ENCODE measurements around the gene GULP1. TPM values are rescaled to one million over a fixed set of nuclear protein-coding genes. Genes with fewer than 3 reads are reported as not detected.

GULP1 gene
- total RNA-seq = 119 TPM
- 36.2 TPM for polyA plus RNA-seq

- DNase-seq (ENCODE audit: extremely low spot score) = peak; percentile 69
- H3K36me3 ChIP-seq (ENCODE audit: insufficient read depth) = no peaks in the 10 kb centered on the region
- H3K27ac ChIP-seq (ENCODE audit: low read depth) = peak within 1 kb of the TSS; percentile 95
- no peaks in the 10 kb centered on the region for H3K4me1 ChIP-seq (ENCODE audit: insufficient read depth)
- H3K4me3 ChIP-seq (ENCODE audit: low read depth, low read length) = peak within 1 kb of the TSS; percentile 77
- under 1% methylated on average over 61 of the region's 61 CpGs for WGBS
Observed at GRCh38 chr2:188291617-188292347, at the start of gene GULP1. Gene GULP1, plus strand, starts transcription at chr2:188291874. Its CDS starts 185,829 bp downstream, at chr2:188477703.

GRCh38 chr2:188243381-188243780, 48.3 kb upstream of the GULP1 start:
- no peak overlapping the region for H3K27ac ChIP-seq (ENCODE audit: low read depth)
- no peak overlapping the region for H3K4me3 ChIP-seq (ENCODE audit: low read depth, low read length)
- DNase-seq (ENCODE audit: extremely low spot score) = no peak
- H3K4me1 ChIP-seq (ENCODE audit: insufficient read depth) = no peaks in the 10 kb centered on the region
- no peaks in the 10 kb centered on the region for H3K36me3 ChIP-seq (ENCODE audit: insufficient read depth)
- WGBS = 88% methylated on average over 1 of the region's 1 CpG

- DNase-seq (ENCODE audit: extremely low spot score) = no peak
- no peak overlapping the region for H3K27ac ChIP-seq (ENCODE audit: low read depth)
- 86% methylated on average over 3 of the region's 3 CpGs for WGBS
- H3K4me3 ChIP-seq (ENCODE audit: low read depth, low read length) = no peak overlapping the region
- H3K4me1 ChIP-seq (ENCODE audit: insufficient read depth) = no peaks in the 10 kb centered on the region
- no peaks in the 10 kb centered on the region for H3K36me3 ChIP-seq (ENCODE audit: insufficient read depth)
Observed at GRCh38 chr2:188244383-188244782, 47.3 kb upstream of the GULP1 start.

GRCh38 chr2:188245230-188245629, 46.4 kb upstream of the GULP1 start:
- DNase-seq (ENCODE audit: extremely low spot score) = no peak
- Histone ChIP-seq H3K4me1 (ENCODE audit: insufficient read depth) (no peaks in the 10 kb centered on the region), H3K4me3 (ENCODE audit: low read depth, low read length) (no peak overlapping the region), H3K36me3 (ENCODE audit: insufficient read depth) (no peaks in the 10 kb centered on the region), H3K27ac (ENCODE audit: low read depth) (no peak overlapping the region)
- 96% methylated on average over 5 of the region's 5 CpGs for WGBS

GRCh38 chr2:188248513-188248912, 43.2 kb upstream of the GULP1 start:
- DNase-seq (ENCODE audit: extremely low spot score) = no peak
- Histone ChIP-seq H3K4me3 (ENCODE audit: low read depth, low read length) (no peak overlapping the region), H3K27ac (ENCODE audit: low read depth) (no peak overlapping the region), H3K36me3 (ENCODE audit: insufficient read depth) (no peaks in the 10 kb centered on the region), H3K4me1 (ENCODE audit: insufficient read depth) (no peaks in the 10 kb centered on the region)
- WGBS = 87% methylated on average over 2 of the region's 2 CpGs

- no peak overlapping the region for H3K27ac ChIP-seq (ENCODE audit: low read depth)
- DNase-seq (ENCODE audit: extremely low spot score) = no peak
- H3K4me1 ChIP-seq (ENCODE audit: insufficient read depth) = no peaks in the 10 kb centered on the region
- no peak overlapping the region for H3K4me3 ChIP-seq (ENCODE audit: low read depth, low read length)
- 49% methylated on average over 1 of the region's 1 CpG for WGBS
- H3K36me3 ChIP-seq (ENCODE audit: insufficient read depth) = no peaks in the 10 kb centered on the region
Observed at GRCh38 chr2:188251034-188251433, 40.6 kb upstream of the GULP1 start.

- Histone ChIP-seq H3K4me1 (ENCODE audit: insufficient read depth) (no peaks in the 10 kb centered on the region), H3K4me3 (ENCODE audit: low read depth, low read length) (no peak overlapping the region), H3K36me3 (ENCODE audit: insufficient read depth) (no peaks in the 10 kb centered on the region), H3K27ac (ENCODE audit: low read depth) (no peak overlapping the region)
- no peak for DNase-seq (ENCODE audit: extremely low spot score)
Observed at GRCh38 chr2:188256420-188256819, 35.3 kb upstream of the GULP1 start.

- no peak for DNase-seq (ENCODE audit: extremely low spot score)
- H3K36me3 ChIP-seq (ENCODE audit: insufficient read depth) = no peaks in the 10 kb centered on the region
- no peak overlapping the region for H3K4me3 ChIP-seq (ENCODE audit: low read depth, low read length)
- H3K27ac ChIP-seq (ENCODE audit: low read depth) = no peak overlapping the region
- no peaks in the 10 kb centered on the region for H3K4me1 ChIP-seq (ENCODE audit: insufficient read depth)
- WGBS = 96% methylated on average over 2 of the region's 2 CpGs
Observed at GRCh38 chr2:188265315-188265714, 26.4 kb upstream of the GULP1 start.

GRCh38 chr2:188267776-188268175, 23.9 kb upstream of the GULP1 start:
- no peaks in the 10 kb centered on the region for H3K36me3 ChIP-seq (ENCODE audit: insufficient read depth)
- H3K27ac ChIP-seq (ENCODE audit: low read depth) = no peak overlapping the region
- no peak for DNase-seq (ENCODE audit: extremely low spot score)
- H3K4me3 ChIP-seq (ENCODE audit: low read depth, low read length) = no peak overlapping the region
- 95% methylated on average over 2 of the region's 2 CpGs for WGBS
- H3K4me1 ChIP-seq (ENCODE audit: insufficient read depth) = no peaks in the 10 kb centered on the region

- Histone ChIP-seq H3K4me1 (ENCODE audit: insufficient read depth) (no peaks in the 10 kb centered on the region), H3K36me3 (ENCODE audit: insufficient read depth) (no peaks in the 10 kb centered on the region), H3K27ac (ENCODE audit: low read depth) (no peak overlapping the region), H3K4me3 (ENCODE audit: low read depth, low read length) (no peak overlapping the region)
- 88% methylated on average over 2 of the region's 2 CpGs for WGBS
- DNase-seq (ENCODE audit: extremely low spot score) = no peak
Observed at GRCh38 chr2:188269004-188269403, 22.7 kb upstream of the GULP1 start.

- H3K27ac ChIP-seq (ENCODE audit: low read depth) = no peak overlapping the region
- no peaks in the 10 kb centered on the region for H3K4me1 ChIP-seq (ENCODE audit: insufficient read depth)
- no peak overlapping the region for H3K4me3 ChIP-seq (ENCODE audit: low read depth, low read length)
- H3K36me3 ChIP-seq (ENCODE audit: insufficient read depth) = no peaks in the 10 kb centered on the region
- no peak for DNase-seq (ENCODE audit: extremely low spot score)
- 97% methylated on average over 2 of the region's 2 CpGs for WGBS
Observed at GRCh38 chr2:188272121-188272520, 19.6 kb upstream of the GULP1 start.

GRCh38 chr2:188274274-188274673, 17.4 kb upstream of the GULP1 start:
- Histone ChIP-seq H3K4me3 (ENCODE audit: low read depth, low read length) (no peak overlapping the region), H3K4me1 (ENCODE audit: insufficient read depth) (no peaks in the 10 kb centered on the region), H3K36me3 (ENCODE audit: insufficient read depth) (no peaks in the 10 kb centered on the region), H3K27ac (ENCODE audit: low read depth) (no peak overlapping the region)
- DNase-seq (ENCODE audit: extremely low spot score) = no peak
- 81% methylated on average over 2 of the region's 2 CpGs for WGBS

GRCh38 chr2:188276255-188276654, 15.4 kb upstream of the GULP1 start:
- DNase-seq (ENCODE audit: extremely low spot score) = no peak
- Histone ChIP-seq H3K36me3 (ENCODE audit: insufficient read depth) (no peaks in the 10 kb centered on the region), H3K27ac (ENCODE audit: low read depth) (no peak overlapping the region), H3K4me3 (ENCODE audit: low read depth, low read length) (no peak overlapping the region), H3K4me1 (ENCODE audit: insufficient read depth) (no peaks in the 10 kb centered on the region)
- whole genome bisulfite sequencing = 90% methylated on average over 10 of the region's 10 CpGs

GRCh38 chr2:188277786-188278185, 13.9 kb upstream of the GULP1 start:
- WGBS = 84% methylated on average over 5 of the region's 5 CpGs
- H3K4me3 ChIP-seq (ENCODE audit: low read depth, low read length) = no peak overlapping the region

More at GRCh38 chr2:188277786-188278185, 13.9 kb upstream of the GULP1 start:
- no peak for DNase-seq (ENCODE audit: extremely low spot score)
- H3K27ac ChIP-seq (ENCODE audit: low read depth) = no peak overlapping the region
- no peaks in the 10 kb centered on the region for H3K36me3 ChIP-seq (ENCODE audit: insufficient read depth)
- no peaks in the 10 kb centered on the region for H3K4me1 ChIP-seq (ENCODE audit: insufficient read depth)

Measured in urinary bladder (tissue), 4 donors.